Measurements from ENCODE around the gene AUNIP. TPM values are rescaled to one million over a fixed set of nuclear protein-coding genes. Genes with fewer than 3 reads are reported as not detected.
A peak's percentile ranks its signal among the peaks of the same experiment; 100 is the strongest.

The AUNIP gene
- total and polyA plus RNA-seq, 12 donors, result 0.04 to 0.25 (median 0.21) TPM; not detected in 9

DNA sequence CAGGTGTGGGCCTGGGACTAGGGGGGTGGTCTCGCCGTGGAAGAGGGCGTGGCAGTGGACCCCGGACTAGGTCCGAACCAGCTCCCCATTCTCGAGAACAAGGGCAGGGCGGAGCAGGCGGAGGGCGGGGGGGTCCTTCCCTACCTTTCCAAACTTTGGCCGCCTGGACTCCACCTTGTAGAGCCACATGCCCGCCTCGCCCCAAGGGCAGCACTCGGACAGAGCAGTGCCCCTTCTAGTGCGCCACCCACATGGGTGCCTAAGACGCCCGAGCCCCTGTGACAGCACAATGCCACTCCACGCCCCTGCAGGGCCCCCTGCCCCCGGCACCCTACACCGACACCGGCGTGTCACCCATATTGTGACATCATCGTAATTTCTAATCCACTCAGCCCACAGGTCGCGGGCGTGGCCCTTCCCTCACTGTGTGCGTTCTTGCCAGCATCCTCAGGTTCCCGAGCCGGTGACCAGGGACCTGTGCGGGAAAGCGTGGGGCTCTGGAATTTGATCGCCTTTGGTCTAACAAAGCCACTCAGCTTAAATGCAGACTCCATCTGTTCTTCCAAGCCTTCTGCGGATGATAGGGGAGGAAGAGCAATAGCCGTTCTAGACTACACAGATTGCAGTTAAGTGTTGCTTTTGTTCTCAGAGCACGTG, 47.5 kb upstream of the AUNIP start:
- H3K27ac ChIP-seq, result peak overlapping the region in 7 of 10 donors; percentile 32 to 77 (median 69)
- TF ChIP-seq, protein P1, sequence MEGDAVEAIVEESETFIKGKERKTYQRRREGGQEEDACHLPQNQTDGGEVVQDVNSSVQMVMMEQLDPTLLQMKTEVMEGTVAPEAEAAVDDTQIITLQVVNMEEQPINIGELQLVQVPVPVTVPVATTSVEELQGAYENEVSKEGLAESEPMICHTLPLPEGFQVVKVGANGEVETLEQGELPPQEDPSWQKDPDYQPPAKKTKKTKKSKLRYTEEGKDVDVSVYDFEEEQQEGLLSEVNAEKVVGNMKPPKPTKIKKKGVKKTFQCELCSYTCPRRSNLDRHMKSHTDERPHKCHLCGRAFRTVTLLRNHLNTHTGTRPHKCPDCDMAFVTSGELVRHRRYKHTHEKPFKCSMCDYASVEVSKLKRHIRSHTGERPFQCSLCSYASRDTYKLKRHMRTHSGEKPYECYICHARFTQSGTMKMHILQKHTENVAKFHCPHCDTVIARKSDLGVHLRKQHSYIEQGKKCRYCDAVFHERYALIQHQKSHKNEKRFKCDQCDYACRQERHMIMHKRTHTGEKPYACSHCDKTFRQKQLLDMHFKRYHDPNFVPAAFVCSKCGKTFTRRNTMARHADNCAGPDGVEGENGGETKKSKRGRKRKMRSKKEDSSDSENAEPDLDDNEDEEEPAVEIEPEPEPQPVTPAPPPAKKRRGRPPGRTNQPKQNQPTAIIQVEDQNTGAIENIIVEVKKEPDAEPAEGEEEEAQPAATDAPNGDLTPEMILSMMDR (IDR thresholded peaks at IDR 0.05), result no peak
- 17 to 26% methylated on average over 27 to 34 of the region's 34 CpGs for WGBS, 2 donors
- DNase-seq (no peak), ATAC-seq (peak in 5 of 8 donors; percentile 3 to 24 (median 5))
- peaks cover 0 to 15% (median 4%) of the 10 kb centered on the region in 9 donors for H3K36me3 ChIP-seq
- H3K27me3 ChIP-seq, result no peaks in the 10 kb centered on the region
- intact Hi-C loops (cut with DNase I), result loop anchor here in 1 of 10 donors (5.0 kb wide), 1 partner anchor 81 kb away; no protein-coding TSS in a partner anchor
- H3K4me3 ChIP-seq, result peak overlapping the region; percentile 53 to 82 (median 70)
- H3K9me3 ChIP-seq, result no peaks in the 10 kb centered on the region
- peaks cover 9 to 44% (median 28%) of the 10 kb centered on the region in 9 donors for H3K4me1 ChIP-seq

DNA sequence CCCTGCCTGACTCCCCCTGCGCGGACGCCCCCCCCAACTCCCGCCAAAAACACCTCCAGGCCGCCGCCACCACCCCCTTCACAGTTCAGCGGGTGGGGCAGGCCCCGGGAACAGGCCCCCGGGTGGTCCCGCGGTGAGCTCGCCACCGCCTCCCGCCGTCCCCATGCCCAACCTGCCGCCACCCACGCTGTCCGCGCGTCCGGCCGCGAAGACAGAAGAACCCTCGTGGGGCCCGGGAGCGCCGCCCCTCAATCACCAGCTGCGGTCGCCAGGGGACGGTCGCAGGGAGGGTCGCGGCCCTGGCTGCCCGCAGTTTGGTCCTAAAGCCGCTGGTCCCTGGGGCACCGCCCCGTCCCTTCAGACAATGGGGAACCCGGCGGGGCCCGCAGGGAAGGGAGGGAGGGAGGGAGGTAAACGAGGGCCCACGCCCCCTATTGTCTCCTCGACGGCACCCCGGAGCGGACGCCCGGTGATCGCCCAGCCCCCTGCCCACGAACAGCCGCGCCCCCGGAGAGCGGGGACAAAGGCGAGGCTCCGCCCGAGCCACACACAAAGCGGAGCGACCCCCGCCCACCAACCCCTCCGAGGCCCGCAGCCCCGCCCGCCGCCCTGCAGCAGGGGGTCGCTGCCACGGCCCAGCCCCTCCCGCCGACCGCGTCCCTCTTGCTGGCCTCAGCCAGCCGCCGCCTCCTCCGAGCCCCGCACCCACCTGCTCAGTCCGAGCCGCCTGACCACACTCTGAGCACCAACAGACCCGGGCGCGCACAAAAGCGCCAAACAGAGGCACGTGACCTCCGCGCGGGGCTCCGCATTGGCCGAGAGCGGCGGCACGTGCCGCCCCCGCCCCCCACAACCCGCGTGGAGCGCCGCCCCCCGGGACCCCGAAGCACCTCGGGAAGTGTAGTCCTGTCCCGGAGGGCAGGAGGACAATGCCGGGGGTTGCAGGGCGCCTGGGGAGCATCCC, 46.7 kb upstream of the AUNIP start, which contains the start of gene STMN1:
Gene STMN1 (minus strand): TSS at position 740 of the 964 bp plus-strand sequence. CDS start 1,743 bp downstream, outside the sequence.
- DNase-seq (peak; percentile 89 to 91), ATAC-seq (peak; percentile 90 to 97 (median 95))
- TF ChIP-seq, protein P1 (IDR thresholded peaks at IDR 0.05), result no peak
- peaks cover 0 to 23% (median 6%) of the 10 kb centered on the region in 9 donors for H3K36me3 ChIP-seq
- intact Hi-C loops (cut with DNase I), result loop anchor here in 3 of 10 donors (2.0 to 5.0 kb wide), 2 partner anchors 81 to 93 kb away; partner anchors contain the start of gene PAFAH2 (in 2 of the 3)
- H3K4me1 ChIP-seq, result peaks cover 9 to 44% (median 28%) of the 10 kb centered on the region in 9 donors
- no peaks in the 10 kb centered on the region for H3K9me3 ChIP-seq
- H3K27me3 ChIP-seq, result no peaks in the 10 kb centered on the region
- peak within 1 kb of the TSS; percentile 53 to 82 (median 70) for H3K4me3 ChIP-seq
- peak within 1 kb of the TSS in 9 of 10 donors; percentile 45 to 77 (median 69) for H3K27ac ChIP-seq
- 0 to 1% methylated on average over 77 to 102 of the region's 102 CpGs for WGBS, 2 donors

DNA sequence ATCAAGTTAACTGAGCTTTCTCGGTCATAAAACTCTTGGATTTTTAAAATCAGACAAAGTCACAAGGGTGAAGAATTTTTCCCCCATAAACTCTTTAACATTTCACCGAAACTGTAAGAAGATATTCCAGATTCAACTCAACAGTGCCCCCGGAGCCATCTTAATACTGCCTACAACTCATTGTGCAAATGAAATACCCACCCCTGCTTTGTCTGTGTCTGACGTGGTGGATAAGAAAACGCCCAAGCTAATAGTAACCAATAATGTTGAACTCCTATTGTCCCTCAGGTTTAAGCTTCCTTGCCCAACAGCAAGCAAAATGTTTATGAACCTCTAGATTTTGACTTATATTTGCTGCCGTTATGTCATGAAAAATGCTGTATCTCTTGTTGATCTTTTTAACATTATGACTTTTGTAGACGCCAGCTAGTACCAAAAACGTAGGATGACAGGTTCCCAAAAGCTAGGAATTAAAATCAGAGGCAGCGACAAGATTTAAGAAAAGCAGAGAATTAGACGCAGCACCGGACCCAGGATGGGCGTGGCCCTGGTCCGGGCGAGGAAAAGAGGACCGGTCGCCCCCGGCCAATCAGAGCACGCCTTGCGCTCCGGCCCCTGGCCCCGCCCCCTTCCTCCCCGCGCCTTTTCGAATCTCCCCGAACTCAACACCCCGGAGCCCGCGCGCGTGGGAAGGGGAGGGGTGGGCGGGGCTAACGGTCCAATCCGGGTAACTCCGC, 45.9 kb upstream of the AUNIP start:
- no peaks in the 10 kb centered on the region for H3K27me3 ChIP-seq
- H3K27ac ChIP-seq, result peak overlapping the region in 9 of 10 donors; percentile 45 to 77 (median 69)
- peaks cover 9 to 44% (median 28%) of the 10 kb centered on the region in 9 donors for H3K4me1 ChIP-seq
- ATAC-seq (peak; percentile 93 to 97 (median 96)), DNase-seq (peak; percentile 95 to 96)
- H3K9me3 ChIP-seq, result no peaks in the 10 kb centered on the region
- 1 to 2% methylated on average over 29 to 34 of the region's 34 CpGs for WGBS, 2 donors
- H3K36me3 ChIP-seq, result peaks cover 0 to 32% (median 6%) of the 10 kb centered on the region in 9 donors
- intact Hi-C loops (cut with DNase I), result loop anchor here in 3 of 10 donors (2.0 to 5.0 kb wide), 2 partner anchors 82 to 94 kb away; partner anchors contain the start of gene PAFAH2 (in 2 of the 3)
- TF ChIP-seq, protein P1 (IDR thresholded peaks at IDR 0.05), result peak in 1 of 9 donors; percentile 15
- peak overlapping the region; percentile 53 to 82 (median 70) for H3K4me3 ChIP-seq
